ENCODE data around the gene OSCAR. TPM values are rescaled to one million over a fixed set of nuclear protein-coding genes. Genes with fewer than 3 reads are reported as not detected.

OSCAR gene
- total RNA-seq, 1 donor from 2014 or later: 0.52 TPM

- Histone ChIP-seq H3K9me3 (ENCODE audit: control insufficient read depth in 3 of 3, low read length in 3 of 3) (no peaks in the 10 kb centered on the region), H3K4me1 (ENCODE audit: control insufficient read depth in 3 of 3, insufficient read depth in 3 of 3, low read length in 3 of 3) (no peaks in the 10 kb centered on the region), H3K4me3 (ENCODE audit: low read length in 3 of 3) (no peak overlapping the region), H3K36me3 (ENCODE audit: control insufficient read depth in 3 of 3, insufficient read depth in 3 of 3, low read length in 3 of 3) (no peaks in the 10 kb centered on the region), H3K27me3 (ENCODE audit: control insufficient read depth in 3 of 3, insufficient read depth in 3 of 3, low read length in 3 of 3) (no peaks in the 10 kb centered on the region), H3K9ac (ENCODE audit: low read depth in 1 of 3, low read length in 3 of 3) (no peak overlapping the region), H3K27ac (ENCODE audit: low read depth, low read length) (no peak overlapping the region)
These were observed 38.0 kb downstream of the OSCAR start for GRCh38 chr19:54062643-54063042.

GRCh38 chr19:54047616-54048015, 53.0 kb downstream of the OSCAR start:
- Histone ChIP-seq H3K27me3 (ENCODE audit: control insufficient read depth in 3 of 3, insufficient read depth in 3 of 3, low read length in 3 of 3) (peaks cover 0 to 10% (median 3%) of the 10 kb centered on the region in 3 donors), H3K27ac (ENCODE audit: low read depth, low read length) (no peak overlapping the region), H3K36me3 (ENCODE audit: control insufficient read depth in 3 of 3, insufficient read depth in 3 of 3, low read length in 3 of 3) (no peaks in the 10 kb centered on the region), H3K4me1 (ENCODE audit: control insufficient read depth in 3 of 3, insufficient read depth in 3 of 3, low read length in 3 of 3) (no peaks in the 10 kb centered on the region), H3K9ac (ENCODE audit: low read depth in 1 of 3, low read length in 3 of 3) (no peak overlapping the region), H3K9me3 (ENCODE audit: control insufficient read depth in 3 of 3, low read length in 3 of 3) (no peaks in the 10 kb centered on the region), H3K4me3 (ENCODE audit: low read length in 3 of 3) (no peak overlapping the region)

DNA sequence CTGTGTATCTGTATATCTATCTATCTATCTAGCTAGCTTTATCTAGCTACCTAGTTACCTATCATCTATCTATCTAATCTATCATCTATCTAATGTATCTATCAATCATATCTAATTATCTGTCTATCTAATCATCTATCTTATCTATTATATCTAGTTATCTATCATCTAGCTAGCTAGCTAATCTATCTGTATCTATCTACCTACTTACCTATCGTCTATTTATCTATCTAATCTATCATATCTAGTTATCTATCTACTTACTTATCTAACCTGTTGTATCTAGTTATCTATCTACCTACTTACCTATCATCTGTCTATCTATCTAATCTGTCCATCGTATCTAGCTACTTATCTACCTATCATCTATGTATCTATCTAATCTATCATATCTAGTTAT, 54.8 kb downstream of the OSCAR start:
- Histone ChIP-seq H3K9ac (ENCODE audit: low read depth in 1 of 3, low read length in 3 of 3) (no peak overlapping the region), H3K36me3 (ENCODE audit: control insufficient read depth in 3 of 3, insufficient read depth in 3 of 3, low read length in 3 of 3) (no peaks in the 10 kb centered on the region), H3K27ac (ENCODE audit: low read depth, low read length) (no peak overlapping the region), H3K27me3 (ENCODE audit: control insufficient read depth in 3 of 3, insufficient read depth in 3 of 3, low read length in 3 of 3) (peaks cover 0 to 10% (median 3%) of the 10 kb centered on the region in 3 donors), H3K4me1 (ENCODE audit: control insufficient read depth in 3 of 3, insufficient read depth in 3 of 3, low read length in 3 of 3) (no peaks in the 10 kb centered on the region), H3K9me3 (ENCODE audit: control insufficient read depth in 3 of 3, low read length in 3 of 3) (no peaks in the 10 kb centered on the region), H3K4me3 (ENCODE audit: low read length in 3 of 3) (no peak overlapping the region)

Other genes with a start within 250 kb of the OSCAR start
- gene MYADM, start 232.9 kb downstream of the OSCAR start, total RNA-seq: 20.9 TPM
- gene PRKCG, start 218.6 kb downstream of the OSCAR start, total RNA-seq: not detected
- gene CACNG7, start 191.5 kb downstream of the OSCAR start, total RNA-seq: not detected
- under 0.01 TPM for gene CACNG8, start 137.9 kb downstream of the OSCAR start, total RNA-seq
- 17.7 TPM for gene CACNG6, start 109.2 kb downstream of the OSCAR start, total RNA-seq
- not detected for gene VSTM1, start 36.9 kb downstream of the OSCAR start, total RNA-seq
- not detected for gene TARM1, start 19.4 kb downstream of the OSCAR start, total RNA-seq
- 7.8 TPM for gene NDUFA3, start 2.1 kb upstream of the OSCAR start, total RNA-seq
- 12.0 TPM for gene TFPT, start 14.9 kb upstream of the OSCAR start, total RNA-seq
- gene PRPF31, start 15.0 kb upstream of the OSCAR start, total RNA-seq: 34.4 TPM
- 6.3 TPM for gene CNOT3, start 37.0 kb upstream of the OSCAR start, total RNA-seq
- 7.8 TPM for gene LENG1, start 58.9 kb upstream of the OSCAR start, total RNA-seq
- gene TMC4, start 72.4 kb upstream of the OSCAR start, total RNA-seq: 1.0 TPM
- 8.9 TPM for gene MBOAT7, start 88.8 kb upstream of the OSCAR start, total RNA-seq
- 29.7 TPM for gene TSEN34, start 90.5 kb upstream of the OSCAR start, total RNA-seq
- 4,630 TPM for gene RPS9, start 100.1 kb upstream of the OSCAR start, total RNA-seq
- 4.2 TPM for gene LILRB3, start 122.2 kb upstream of the OSCAR start, total RNA-seq
- under 0.01 TPM for gene LILRA6, start 142.0 kb upstream of the OSCAR start, total RNA-seq
- 2.6 TPM for gene LILRB5, start 156.5 kb upstream of the OSCAR start, total RNA-seq
- 0.52 TPM for gene LILRB2, start 180.3 kb upstream of the OSCAR start, total RNA-seq
- gene LILRA5, start 212.4 kb upstream of the OSCAR start, total RNA-seq: 2.6 TPM
- gene LILRA4, start 238.4 kb upstream of the OSCAR start, total RNA-seq: under 0.01 TPM

Data from skeletal muscle tissue (tissue), 4 donors.